Measurements from ENCODE around the gene RPS15A. TPM values are rescaled to one million over a fixed set of nuclear protein-coding genes. Genes with fewer than 3 reads are reported as not detected.

Gene RPS15A
- polyA plus RNA-seq, 2 of the 4 experiments (the other 2 are of a cell fraction): 1,817 to 4,362 TPM

- Histone ChIP-seq H3K27ac (no peak overlapping the region), H3K4me1 (no peaks in the 10 kb centered on the region), H3K4me3 (no peak overlapping the region), H3K4me2 (no peak overlapping the region), H3K9me3 (no peaks in the 10 kb centered on the region)
- POLR2A ChIA-PET: interaction anchor here (1.5 kb wide), 1 partner anchor 30 kb away, joined by 5 read pairs; the partner anchor contains the start of gene ARL6IP1
- FAIRE-seq: no peak
- WGBS (ENCODE audit: missing lambda C conversion rate): 86% methylated on average over 2 of the region's 2 CpGs
- CTCF ChIA-PET: interaction anchor here (1.3 to 1.5 kb wide), 2 partner anchors 16 to 31 kb away, joined by 4 read pairs; partner anchors contain the start of gene ARL6IP1
- no peak for ATAC-seq
- no peak for TF ChIP-seq KDM5A (IDR thresholded peaks at IDR 0.05)
- TF ChIP-seq POLR2AphosphoS2 (conservative IDR thresholded peaks at IDR 0.05; ENCODE audit: low read length): no peak
- no peak for TF ChIP-seq EHMT2 (IDR thresholded peaks at IDR 0.05; ENCODE audit: low read depth)
- TF ChIP-seq HEYL (CRISPR knock-in tag; IDR thresholded peaks at IDR 0.05): no peak
- no peak for TF ChIP-seq RFX5 (IDR thresholded peaks at IDR 0.05)
- TF ChIP-seq NR3C1 (IDR thresholded peaks at IDR 0.05): no peak
- DNase-seq (ENCODE audit: low read depth in 1 of 2, low spot score in 1 of 2): no peak
Observed at GRCh38 chr16:18832006-18832405, 41.9 kb upstream of the RPS15A start.

DNA sequence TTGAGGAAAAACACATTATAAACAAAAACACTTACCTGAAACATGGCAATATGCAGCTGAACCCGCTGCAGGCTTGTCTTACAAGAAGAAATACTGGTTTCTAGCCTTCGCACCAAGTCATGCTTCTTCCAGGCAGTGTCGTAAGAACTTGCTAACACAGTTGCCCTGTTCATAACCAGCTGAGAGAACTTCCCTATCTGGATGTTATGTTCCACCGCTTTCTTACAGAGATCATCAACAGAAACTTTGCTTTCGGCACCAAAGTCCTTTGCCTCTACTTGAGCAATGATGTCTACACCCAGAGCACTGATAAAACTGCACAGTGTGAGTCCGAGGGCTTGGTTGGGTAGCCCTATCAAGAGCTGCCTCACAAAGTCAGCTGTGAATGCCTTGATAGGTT is 39.1 kb upstream of the RPS15A start:
- no peaks in the 10 kb centered on the region for H3K4me1 ChIP-seq
- WGBS (ENCODE audit: missing lambda C conversion rate): 94% methylated on average over 6 of the region's 6 CpGs
- POLR2A ChIA-PET: interaction anchor here (0.5 to 2.0 kb wide), 2 partner anchors 28 to 221 kb away, joined by 4 to 8 read pairs; partner anchors contain the start of gene ARL6IP1
- H3K4me2 ChIP-seq: no peak overlapping the region
- no peak for FAIRE-seq
- CTCF ChIA-PET: interaction anchor here (1.3 to 1.8 kb wide), 2 partner anchors 11 to 28 kb away, joined by 3 to 11 read pairs; partner anchors contain the start of gene ARL6IP1
- H3K4me3 ChIP-seq: no peak overlapping the region
- no peak for TF ChIP-seq PBX3 (IDR thresholded peaks at IDR 0.05)
- TF ChIP-seq EHF (CRISPR knock-in tag; IDR thresholded peaks at IDR 0.05): no peak
- TF ChIP-seq FOXS1 (CRISPR knock-in tag; IDR thresholded peaks at IDR 0.05): no peak
- no peak for TF ChIP-seq CEBPB (IDR thresholded peaks at IDR 0.05)
- TF ChIP-seq HOXB13 (CRISPR knock-in tag; IDR thresholded peaks at IDR 0.05; ENCODE audit: low read depth): no peak
- TF ChIP-seq MAFK (IDR thresholded peaks at IDR 0.05; ENCODE audit: partially characterized antibody): no peak
- TF ChIP-seq EP300 (IDR thresholded peaks at IDR 0.05): no peak
- no peak for TF ChIP-seq ATOH8 (CRISPR knock-in tag; IDR thresholded peaks at IDR 0.05; ENCODE audit: low read depth)
- TF ChIP-seq FOSB (CRISPR knock-in tag; IDR thresholded peaks at IDR 0.05): no peak
- no peak for TF ChIP-seq POLR2AphosphoS2 (conservative IDR thresholded peaks at IDR 0.05; ENCODE audit: low read length)
- TF ChIP-seq JUN (IDR thresholded peaks at IDR 0.05): no peak
- TF ChIP-seq, protein P1, sequence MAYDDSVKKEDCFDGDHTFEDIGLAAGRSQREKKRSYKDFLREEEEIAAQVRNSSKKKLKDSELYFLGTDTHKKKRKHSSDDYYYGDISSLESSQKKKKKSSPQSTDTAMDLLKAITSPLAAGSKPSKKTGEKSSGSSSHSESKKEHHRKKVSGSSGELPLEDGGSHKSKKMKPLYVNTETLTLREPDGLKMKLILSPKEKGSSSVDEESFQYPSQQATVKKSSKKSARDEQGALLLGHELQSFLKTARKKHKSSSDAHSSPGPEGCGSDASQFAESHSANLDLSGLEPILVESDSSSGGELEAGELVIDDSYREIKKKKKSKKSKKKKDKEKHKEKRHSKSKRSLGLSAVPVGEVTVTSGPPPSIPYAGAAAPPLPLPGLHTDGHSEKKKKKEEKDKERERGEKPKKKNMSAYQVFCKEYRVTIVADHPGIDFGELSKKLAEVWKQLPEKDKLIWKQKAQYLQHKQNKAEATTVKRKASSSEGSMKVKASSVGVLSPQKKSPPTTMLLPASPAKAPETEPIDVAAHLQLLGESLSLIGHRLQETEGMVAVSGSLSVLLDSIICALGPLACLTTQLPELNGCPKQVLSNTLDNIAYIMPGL (CRISPR knock-in tag; IDR thresholded peaks at IDR 0.05; ENCODE audit: borderline replicate concordance): no peak
- TF ChIP-seq RNF2 (IDR thresholded peaks at IDR 0.05; ENCODE audit: borderline replicate concordance, low read depth): no peak
- no peak for TF ChIP-seq TP53 (CRISPR knock-in tag; IDR thresholded peaks at IDR 0.05)
- no peak for TF ChIP-seq NR3C1 (IDR thresholded peaks at IDR 0.05)
- H3K9me3 ChIP-seq: no peaks in the 10 kb centered on the region
- no peak overlapping the region for H3K27ac ChIP-seq
- no peak for ATAC-seq
- DNase-seq (ENCODE audit: low read depth in 1 of 2, low spot score in 1 of 2): no peak

DNA sequence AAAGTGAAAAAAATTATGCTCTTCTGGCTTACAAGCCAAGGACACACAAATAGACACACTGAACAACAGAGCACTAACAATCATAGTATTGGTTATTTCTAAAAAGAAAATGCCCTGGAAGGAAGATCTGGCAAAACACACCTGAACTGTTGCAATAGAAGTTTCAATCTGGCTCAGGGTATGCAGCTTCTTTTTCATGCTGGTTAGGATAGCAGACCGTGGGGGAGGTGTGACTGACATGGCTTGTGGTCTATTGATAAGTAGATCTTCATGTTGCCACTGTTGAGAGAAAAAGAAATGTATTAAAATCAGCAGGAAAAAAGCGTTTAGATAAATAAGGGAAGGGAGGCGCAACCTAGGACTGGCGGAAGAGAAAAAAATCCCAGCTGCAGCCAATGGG is 37.8 kb upstream of the RPS15A start:
- DNase-seq (ENCODE audit: low read depth in 1 of 2, low spot score in 1 of 2) (no peak), ATAC-seq (no peak), FAIRE-seq (no peak)
- no peak overlapping the region for H3K27ac ChIP-seq
- WGBS (ENCODE audit: missing lambda C conversion rate): 90% methylated on average over 4 of the region's 4 CpGs
- H3K4me2 ChIP-seq: no peak overlapping the region
- H3K4me3 ChIP-seq: no peak overlapping the region
- TF ChIP-seq CHD4 (IDR thresholded peaks at IDR 0.05; ENCODE audit: borderline replicate concordance) (no peak), EHMT2 (IDR thresholded peaks at IDR 0.05; ENCODE audit: low read depth) (no peak), NR3C1 (IDR thresholded peaks at IDR 0.05) (no peak), MAFK (IDR thresholded peaks at IDR 0.05; ENCODE audit: partially characterized antibody) (no peak), RNF2 (IDR thresholded peaks at IDR 0.05; ENCODE audit: borderline replicate concordance, low read depth) (no peak), ESRRA (IDR thresholded peaks at IDR 0.05; ENCODE audit: borderline replicate concordance, low read length) (no peak)
- TF ChIP-seq, protein P2, sequence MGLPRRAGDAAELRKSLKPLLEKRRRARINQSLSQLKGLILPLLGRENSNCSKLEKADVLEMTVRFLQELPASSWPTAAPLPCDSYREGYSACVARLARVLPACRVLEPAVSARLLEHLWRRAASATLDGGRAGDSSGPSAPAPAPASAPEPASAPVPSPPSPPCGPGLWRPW (IDR thresholded peaks at IDR 0.05): no peak
- ChIA-PET CTCF (interaction anchor here (1.1 kb wide), 1 partner anchor 12 kb away, joined by 3 read pairs; no protein-coding TSS in a partner anchor), POLR2A (no interaction called here)
- H3K4me1 ChIP-seq: no peaks in the 10 kb centered on the region
- no peaks in the 10 kb centered on the region for H3K9me3 ChIP-seq
